HG03469 (cell line): ENCODE data around the gene CACNA2D4.
"Not testable (repeated sequence)": the region's sequence is repeated elsewhere in the genome, so short reads cannot be mapped to it uniquely, and the experiment has no call there.

ENCODE experiments used
- ATAC-seq: cut with Tn5 transposase; IDR thresholded peaks from one replicate; pipeline ENCODE4 v1.9.1; 2021; ENCODE audit warnings: mild to moderate bottlenecking, moderate library complexity, moderate number of reproducible peaks; ENCODE audit not compliant: unreplicated experiment

CACNA2D4 gene

GRCh38 chr12:1918081-1918883, at the start of gene CACNA2D4:
Gene CACNA2D4 (minus strand): TSS chr12:1918652. CDS start chr12:1918473, 179 bp downstream.
- no peak for ATAC-seq

- ATAC-seq, result no peak
These were observed 48.2 kb upstream of the CACNA2D4 start for GRCh38 chr12:1966561-1967226.

- no peak for ATAC-seq
These were observed 47.5 kb upstream of the CACNA2D4 start for GRCh38 chr12:1965916-1966315.

GRCh38 chr12:1962051-1963020, 43.9 kb upstream of the CACNA2D4 start:
- ATAC-seq, result no peak

GRCh38 chr12:1956716-1957115, 38.3 kb upstream of the CACNA2D4 start:
- ATAC-seq, result no peak

- ATAC-seq, result no peak
These were observed 31.5 kb upstream of the CACNA2D4 start for GRCh38 chr12:1949771-1950470.

- ATAC-seq, result no peak
These were observed 30.4 kb upstream of the CACNA2D4 start for GRCh38 chr12:1948883-1949282.

- no peak for ATAC-seq
These were observed 28.6 kb upstream of the CACNA2D4 start for GRCh38 chr12:1947081-1947480.

GRCh38 chr12:1946296-1946695, 27.8 kb upstream of the CACNA2D4 start:
- ATAC-seq, result no peak

GRCh38 chr12:1945502-1945901, 27.1 kb upstream of the CACNA2D4 start:
- not testable (repeated sequence) for ATAC-seq

- ATAC-seq, result no peak
These were observed 21.6 kb upstream of the CACNA2D4 start for GRCh38 chr12:1939801-1940607.

GRCh38 chr12:1939331-1939730, 20.9 kb upstream of the CACNA2D4 start:
- ATAC-seq, result no peak

GRCh38 chr12:1937481-1938224, 19.2 kb upstream of the CACNA2D4 start:
- ATAC-seq, result no peak

- ATAC-seq, result no peak
These were observed 18.2 kb upstream of the CACNA2D4 start for GRCh38 chr12:1936406-1937320.

GRCh38 chr12:1935700-1936378, 17.4 kb upstream of the CACNA2D4 start:
- ATAC-seq, result no peak

- no peak for ATAC-seq
These were observed 16.8 kb upstream of the CACNA2D4 start for GRCh38 chr12:1935242-1935641.

GRCh38 chr12:1934831-1935230, 16.4 kb upstream of the CACNA2D4 start:
- no peak for ATAC-seq
